Peyer's patch (tissue), 4 donors: ENCODE measurements around the gene SLC16A8.

Experiments used
- CTCF ChIP-seq, 6 experiments: fragments of 450-650 bp in 4 of 6; fragments of 200-600 bp in 2 of 6; sonication (generic) in 1 of 6; IDR thresholded peaks; one replicate each; pipeline ENCODE4 v1.5.1; 2017 to 2019; ENCODE audit warnings: antibody characterized with exemption in 6 of 6, mild to moderate bottlenecking in 3 of 6, moderate library complexity in 1 of 6
- POLR2A ChIP-seq, 2 donors: fragments of 450-650 bp; IDR thresholded peaks; one replicate each; pipeline ENCODE4 v1.5.1; 2017; ENCODE audit warnings: antibody characterized with exemption in 2 of 2, mild to moderate bottlenecking in 2 of 2, moderate library complexity in 2 of 2

- TF ChIP-seq CTCF (IDR thresholded peaks at IDR 0.05) (no peak), POLR2A (IDR thresholded peaks at IDR 0.05) (no peak)
Measured at GRCh38 chr22:38075105-38075825, 8.7 kb downstream of the SLC16A8 start.
